Measurements from ENCODE around the gene ACTR3C. TPM values are rescaled to one million over a fixed set of nuclear protein-coding genes. Genes with fewer than 3 reads are reported as not detected.

ACTR3C gene
- total RNA-seq, 1 donor from 2014 or later, result not detected

GRCh38 chr7:150368884-150369747, 45.8 kb upstream of the ACTR3C start:
- no peaks in the 10 kb centered on the region for H3K9me3 ChIP-seq (ENCODE audit: low read depth)
- peaks cover 19% of the 10 kb centered on the region for H3K4me1 ChIP-seq
- TF ChIP-seq EZH2phosphoT487 (IDR thresholded peaks at IDR 0.05), result no peak
- TF ChIP-seq EZH2 (IDR thresholded peaks at IDR 0.05), result no peak
- no peak for TF ChIP-seq CTCF (IDR thresholded peaks at IDR 0.05)
- H3K36me3 ChIP-seq, result no peaks in the 10 kb centered on the region
- H3K4me2 ChIP-seq, result peak overlapping the region; percentile 96
- no peaks in the 10 kb centered on the region for H3K27me3 ChIP-seq
- peak overlapping the region; percentile 95 for H3K27ac ChIP-seq
- peaks cover 12% of the 10 kb centered on the region for H4K20me1 ChIP-seq (ENCODE audit: low read depth)
- DNase-seq (ENCODE audit: low spot score), result peak; percentile 92
- peaks cover 36% of the 10 kb centered on the region for H3F3A ChIP-seq (ENCODE audit: low read depth)
- Mint-ChIP-seq H3K4me3 (peak overlapping the region; percentile 96), H3K27ac (peak overlapping the region; percentile 98), H3K4me1 (peaks cover 57% of the 10 kb centered on the region), H3K27me3 (ENCODE audit: insufficient read depth, low read depth) (no peaks in the 10 kb centered on the region), H3K36me3 (peaks cover 11% of the 10 kb centered on the region), H3K9me3 (no peaks in the 10 kb centered on the region)
- peaks cover 54% of the 10 kb centered on the region for H3K79me2 ChIP-seq (ENCODE audit: low read depth)
- H3K9ac ChIP-seq, result peak overlapping the region; percentile 72
- H3K4me3 ChIP-seq, result peak overlapping the region; percentile 79
- no peak overlapping the region for H2AFZ ChIP-seq (replicated peaks)

- peaks cover 46% of the 10 kb centered on the region for H3K79me2 ChIP-seq (ENCODE audit: low read depth)
- H3F3A ChIP-seq (ENCODE audit: low read depth), result peaks cover 33% of the 10 kb centered on the region
- peak within 1 kb of the TSS; percentile 79 for H3K4me3 ChIP-seq
- peak within 1 kb of the TSS; percentile 98 for H3K27ac Mint-ChIP-seq
- H3K27me3 Mint-ChIP-seq (ENCODE audit: insufficient read depth, low read depth), result no peaks in the 10 kb centered on the region
- peaks cover 19% of the 10 kb centered on the region for H3K4me1 ChIP-seq
- H3K9me3 Mint-ChIP-seq, result no peaks in the 10 kb centered on the region
- peak within 1 kb of the TSS; percentile 95 for H3K27ac ChIP-seq
- H3K36me3 Mint-ChIP-seq, result peaks cover 5% of the 10 kb centered on the region
- TF ChIP-seq CTCF (IDR thresholded peaks at IDR 0.05) (no peak), EZH2 (IDR thresholded peaks at IDR 0.05) (no peak), EZH2phosphoT487 (IDR thresholded peaks at IDR 0.05) (no peak)
- H3K27me3 ChIP-seq, result no peaks in the 10 kb centered on the region
- H3K4me3 Mint-ChIP-seq, result peak within 1 kb of the TSS; percentile 96
- DNase-seq (ENCODE audit: low spot score), result peak; percentile 95
- H3K4me2 ChIP-seq, result peak within 1 kb of the TSS; percentile 96
- no peaks in the 10 kb centered on the region for H3K9me3 ChIP-seq (ENCODE audit: low read depth)
- peaks cover 5% of the 10 kb centered on the region for H4K20me1 ChIP-seq (ENCODE audit: low read depth)
- H3K4me1 Mint-ChIP-seq, result peaks cover 57% of the 10 kb centered on the region
- H3K9ac ChIP-seq, result peak within 1 kb of the TSS; percentile 72
- peak within 1 kb of the TSS; percentile 82 for H2AFZ ChIP-seq (replicated peaks)
- H3K36me3 ChIP-seq, result no peaks in the 10 kb centered on the region
Observed at GRCh38 chr7:150368096-150368883, 44.9 kb upstream of the ACTR3C start, which contains the start of gene REPIN1. Gene REPIN1 (plus strand): TSS chr7:150368822. CDS start chr7:150369712, 890 bp downstream.

- H3K36me3 ChIP-seq, result no peaks in the 10 kb centered on the region
- peaks cover 19% of the 10 kb centered on the region for H3K4me1 ChIP-seq
- Mint-ChIP-seq H3K4me1 (peaks cover 57% of the 10 kb centered on the region), H3K27ac (peak overlapping the region; percentile 98), H3K27me3 (ENCODE audit: insufficient read depth, low read depth) (no peaks in the 10 kb centered on the region), H3K4me3 (peak overlapping the region; percentile 85), H3K36me3 (peaks cover 5% of the 10 kb centered on the region), H3K9me3 (no peaks in the 10 kb centered on the region)
- peaks cover 39% of the 10 kb centered on the region for H3K79me2 ChIP-seq (ENCODE audit: low read depth)
- TF ChIP-seq CTCF (IDR thresholded peaks at IDR 0.05) (no peak), EZH2 (IDR thresholded peaks at IDR 0.05) (no peak), EZH2phosphoT487 (IDR thresholded peaks at IDR 0.05) (no peak)
- no peaks in the 10 kb centered on the region for H3K27me3 ChIP-seq
- H3K9ac ChIP-seq, result no peak overlapping the region
- peak overlapping the region; percentile 82 for H2AFZ ChIP-seq (replicated peaks)
- peak overlapping the region; percentile 79 for H3K4me3 ChIP-seq
- H3K4me2 ChIP-seq, result peak overlapping the region; percentile 96
- no peak overlapping the region for H3K27ac ChIP-seq
- no peaks in the 10 kb centered on the region for H4K20me1 ChIP-seq (ENCODE audit: low read depth)
- H3K9me3 ChIP-seq (ENCODE audit: low read depth), result no peaks in the 10 kb centered on the region
- DNase-seq (ENCODE audit: low spot score), result no peak
- H3F3A ChIP-seq (ENCODE audit: low read depth), result peaks cover 32% of the 10 kb centered on the region
Observed at GRCh38 chr7:150367677-150368095, 44.3 kb upstream of the ACTR3C start.
